Hypothalamus (tissue), 51 donors: ENCODE measurements around the gene CCT6A.
"Not testable (repeated sequence)": the region's sequence is repeated elsewhere in the genome, so short reads cannot be mapped to it uniquely, and the experiment has no call there.

Experiments
- DNase-seq, 51 donors: peaks; one replicate each; lab custom pipeline; 2025; lab: John Stamatoyannopoulos, UW

CCT6A gene

GRCh38 chr7:56051339-56052191 is at the start of gene CCT6A, which contains the start of gene PSPH:
CCT6A (plus strand) TSS chr7:56051765; CDS start chr7:56051849, 84 bp downstream.
PSPH (minus strand) TSS chr7:56051444; CDS start chr7:56021212, 30,232 bp downstream.
- DNase-seq, result peak; percentile 68 to 99 (median 96)

- DNase-seq, result no peak
Observed at GRCh38 chr7:56003749-56004148, 47.8 kb upstream of the CCT6A start.

- DNase-seq, result no peak
Observed at GRCh38 chr7:56007167-56007652, 44.4 kb upstream of the CCT6A start.

- DNase-seq, result peak in 35 of 51 donors; percentile 2 to 55 (median 18)
Observed at GRCh38 chr7:56007891-56008290, 43.7 kb upstream of the CCT6A start.

- DNase-seq, result peak in 49 of 51 donors; percentile 2 to 84 (median 39)
Observed at GRCh38 chr7:56009695-56010094, 41.9 kb upstream of the CCT6A start.

GRCh38 chr7:56017015-56017414 is 34.5 kb upstream of the CCT6A start:
- not testable (repeated sequence) for DNase-seq

- no peak for DNase-seq
Observed at GRCh38 chr7:56019501-56019900, 32.1 kb upstream of the CCT6A start.

GRCh38 chr7:56023500-56023899 is 28.1 kb upstream of the CCT6A start:
- no peak for DNase-seq

GRCh38 chr7:56026538-56026937 is 25.0 kb upstream of the CCT6A start:
- DNase-seq, result no peak

GRCh38 chr7:56028942-56029630 is 22.5 kb upstream of the CCT6A start:
- DNase-seq, result no peak

- DNase-seq, result no peak
Observed at GRCh38 chr7:56030340-56030739, 21.2 kb upstream of the CCT6A start.

- not testable (repeated sequence) for DNase-seq
Observed at GRCh38 chr7:56031556-56031955, 20.0 kb upstream of the CCT6A start.

- DNase-seq, result not testable (repeated sequence)
Observed at GRCh38 chr7:56032578-56032977, 19.0 kb upstream of the CCT6A start.

- peak in 46 of 51 donors; percentile 3 to 64 (median 32) for DNase-seq
Observed at GRCh38 chr7:56033671-56034432, 17.7 kb upstream of the CCT6A start.

- no peak for DNase-seq
Observed at GRCh38 chr7:56040730-56041129, 10.8 kb upstream of the CCT6A start.

GRCh38 chr7:56045758-56046157 is 5.8 kb upstream of the CCT6A start:
- not testable (repeated sequence) for DNase-seq

- DNase-seq, result no peak
Observed at GRCh38 chr7:56046721-56047445, 4.7 kb upstream of the CCT6A start.

- not testable (repeated sequence) for DNase-seq
Observed at GRCh38 chr7:56047446-56048116, 4.0 kb upstream of the CCT6A start.

- no peak for DNase-seq
Observed at GRCh38 chr7:56048245-56048644, 3.3 kb upstream of the CCT6A start.
